Fibroblast of lung (primary cell): Measurements from ENCODE around the gene PRSS37. TPM values are rescaled to one million over a fixed set of nuclear protein-coding genes. Genes with fewer than 3 reads are reported as not detected.

Experiments
- DNase-seq, 2 donors: peaks; one replicate each; pipeline versions ENCODE4 v3.0.0 to v3.0.0-alpha.2; 2010; ENCODE audit warnings: low read depth in 2 of 2
- H2AFZ ChIP-seq: 2 replicates; pipeline ENCODE4 v1.5.1; 2012; ENCODE audit warnings: low read length, control low read depth, inconsistent platforms
- H3K27ac ChIP-seq: 2 replicates; pipeline ENCODE4 v1.5.1; 2011; ENCODE audit warnings: low read length, control low read depth; ENCODE audit not compliant: insufficient read depth
- H3K27me3 ChIP-seq: 2 replicates; pipeline ENCODE4 v1.5.1; 2011; ENCODE audit warnings: mild to moderate bottlenecking, low read length; ENCODE audit not compliant: control insufficient read depth, insufficient read depth
- H3K36me3 ChIP-seq: 2 replicates; pipeline ENCODE4 v1.5.1; 2011; ENCODE audit warnings: low read length; ENCODE audit not compliant: control insufficient read depth, insufficient read depth
- H3K4me1 ChIP-seq: 2 replicates; pipeline ENCODE4 v1.5.1; 2011; ENCODE audit warnings: low read length; ENCODE audit not compliant: control insufficient read depth, insufficient read depth; ENCODE audit errors: extremely low read depth
- H3K4me2 ChIP-seq: 2 replicates; pipeline ENCODE4 v1.5.1; 2011; ENCODE audit warnings: low read length, control low read depth; ENCODE audit not compliant: insufficient read depth; ENCODE audit errors: extremely low read depth
- H3K4me3 ChIP-seq, 4 experiments: fragments of 200-600 bp in 1 of 4; sonication (generic) in 1 of 4; replicated peaks in 1 of 4; 2 replicates each; pipeline ENCODE4 v1.5.1; 2011 to 2016; ENCODE audit warnings: low read length in 4 of 4, low read depth in 3 of 4, mild to moderate bottlenecking in 3 of 4, control low read depth in 2 of 4, inconsistent platforms in 1 of 4, mixed read lengths in 1 of 4; ENCODE audit not compliant: insufficient read depth in 1 of 4; ENCODE audit errors: control extremely low read depth in 1 of 4
- H3K79me2 ChIP-seq: 2 replicates; pipeline ENCODE4 v1.5.1; 2012; ENCODE audit warnings: mild to moderate bottlenecking, low read length, inconsistent platforms; ENCODE audit not compliant: control insufficient read depth, insufficient read depth
- H3K9ac ChIP-seq: 2 replicates; pipeline ENCODE4 v1.5.1; 2011; ENCODE audit warnings: mild to moderate bottlenecking, low read length, control low read depth; ENCODE audit not compliant: insufficient read depth
- H3K9me3 ChIP-seq: 2 replicates; pipeline ENCODE4 v1.5.1; 2012; ENCODE audit warnings: low read depth, low read length; ENCODE audit not compliant: control insufficient read depth, insufficient read depth
- H4K20me1 ChIP-seq: 2 replicates; pipeline ENCODE4 v1.5.1; 2011; ENCODE audit warnings: low read length; ENCODE audit not compliant: control insufficient read depth, insufficient read depth; ENCODE audit errors: extremely low read depth
- EZH2 ChIP-seq: IDR thresholded peaks from 2 replicates; pipeline ENCODE4 v1.5.1; 2012; ENCODE audit warnings: low read length, control low read depth, mild to moderate bottlenecking; ENCODE audit errors: missing control alignments
- polyA plus RNA-seq, 2 donors: library from polyadenylated mRNA; depleted of rRNA in 1 of 2; stranded (reverse) in 1 of 2; unstranded in 1 of 2; fragments of >200 nt; gene quantifications; 2 replicates each; pipeline ENCODE4 v1.2.1, GENCODE V29; 2011 to 2012; ENCODE audit warnings: missing spikeins in 1 of 2
- total RNA-seq: library from RNA; depleted of rRNA; stranded (reverse); fragments of >200 nt; gene quantifications from 2 replicates; pipeline ENCODE4 v1.2.1, GENCODE V29; 2014
- TF ChIP-seq, protein P1 (sequence below), 2 donors: IDR thresholded peaks in 1 of 2; conservative IDR thresholded peaks in 1 of 2; 1 replicate in 1 of 2; 2 replicates in 1 of 2; pipeline ENCODE4 v1.5.1; 2011 to 2012; ENCODE audit warnings: low read length in 2 of 2, control low read depth in 1 of 2, inconsistent platforms in 1 of 2, low read depth in 1 of 2, mild to moderate bottlenecking in 1 of 2

The PRSS37 gene
- total and polyA plus RNA-seq, 2 donors (not counting 1 experiment from before 2014, with no cell fraction given): not detected

- H3K79me2 ChIP-seq: no peaks in the 10 kb centered on the region
Measured at GRCh38 chr7:141840708-141841107, 577 bp downstream of the PRSS37 start.

GRCh38 chr7:141839256-141839655 is 2.0 kb downstream of the PRSS37 start:
- no peak for DNase-seq

More at GRCh38 chr7:141840708-141841107, 577 bp downstream of the PRSS37 start:
- DNase-seq: no peak
- Histone ChIP-seq H3K4me2 (no peak overlapping the region), H3K4me1 (no peaks in the 10 kb centered on the region), H2AFZ (no peak overlapping the region), H3K27me3 (no peaks in the 10 kb centered on the region), H3K4me3 (no peak overlapping the region), H4K20me1 (no peaks in the 10 kb centered on the region), H3K27ac (no peak overlapping the region), H3K9ac (no peak overlapping the region), H3K36me3 (no peaks in the 10 kb centered on the region), H3K9me3 (no peaks in the 10 kb centered on the region)
- TF ChIP-seq, protein P1, sequence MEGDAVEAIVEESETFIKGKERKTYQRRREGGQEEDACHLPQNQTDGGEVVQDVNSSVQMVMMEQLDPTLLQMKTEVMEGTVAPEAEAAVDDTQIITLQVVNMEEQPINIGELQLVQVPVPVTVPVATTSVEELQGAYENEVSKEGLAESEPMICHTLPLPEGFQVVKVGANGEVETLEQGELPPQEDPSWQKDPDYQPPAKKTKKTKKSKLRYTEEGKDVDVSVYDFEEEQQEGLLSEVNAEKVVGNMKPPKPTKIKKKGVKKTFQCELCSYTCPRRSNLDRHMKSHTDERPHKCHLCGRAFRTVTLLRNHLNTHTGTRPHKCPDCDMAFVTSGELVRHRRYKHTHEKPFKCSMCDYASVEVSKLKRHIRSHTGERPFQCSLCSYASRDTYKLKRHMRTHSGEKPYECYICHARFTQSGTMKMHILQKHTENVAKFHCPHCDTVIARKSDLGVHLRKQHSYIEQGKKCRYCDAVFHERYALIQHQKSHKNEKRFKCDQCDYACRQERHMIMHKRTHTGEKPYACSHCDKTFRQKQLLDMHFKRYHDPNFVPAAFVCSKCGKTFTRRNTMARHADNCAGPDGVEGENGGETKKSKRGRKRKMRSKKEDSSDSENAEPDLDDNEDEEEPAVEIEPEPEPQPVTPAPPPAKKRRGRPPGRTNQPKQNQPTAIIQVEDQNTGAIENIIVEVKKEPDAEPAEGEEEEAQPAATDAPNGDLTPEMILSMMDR (conservative IDR thresholded peaks at IDR 0.05 in 1 of 2, IDR thresholded peaks at IDR 0.05 in 1 of 2; ENCODE audit: low read depth in 1 of 2, low read length in 2 of 2): no peak
- no peak for TF ChIP-seq EZH2

GRCh38 chr7:141838581-141838980 is 2.7 kb downstream of the PRSS37 start:
- TF ChIP-seq EZH2: no peak
- TF ChIP-seq, protein P1 (conservative IDR thresholded peaks at IDR 0.05 in 1 of 2, IDR thresholded peaks at IDR 0.05 in 1 of 2; ENCODE audit: low read depth in 1 of 2, low read length in 2 of 2): no peak
- H3K36me3 ChIP-seq: no peaks in the 10 kb centered on the region
- H3K9ac ChIP-seq: no peak overlapping the region
- no peak overlapping the region for H3K27ac ChIP-seq
- H3K27me3 ChIP-seq: no peaks in the 10 kb centered on the region
- DNase-seq: no peak
- no peaks in the 10 kb centered on the region for H4K20me1 ChIP-seq
- H2AFZ ChIP-seq: no peak overlapping the region
- no peaks in the 10 kb centered on the region for H3K79me2 ChIP-seq
- H3K4me2 ChIP-seq: no peak overlapping the region
- H3K9me3 ChIP-seq: no peaks in the 10 kb centered on the region
- H3K4me3 ChIP-seq: no peak overlapping the region
- no peaks in the 10 kb centered on the region for H3K4me1 ChIP-seq

More at GRCh38 chr7:141839256-141839655, 2.0 kb downstream of the PRSS37 start:
- Histone ChIP-seq H3K27ac (no peak overlapping the region), H3K36me3 (no peaks in the 10 kb centered on the region), H3K4me3 (no peak overlapping the region), H3K9ac (no peak overlapping the region), H4K20me1 (no peaks in the 10 kb centered on the region), H3K4me2 (no peak overlapping the region), H3K79me2 (no peaks in the 10 kb centered on the region), H2AFZ (no peak overlapping the region), H3K9me3 (no peaks in the 10 kb centered on the region), H3K4me1 (no peaks in the 10 kb centered on the region), H3K27me3 (no peaks in the 10 kb centered on the region)
- TF ChIP-seq EZH2: no peak
- TF ChIP-seq, protein P1 (conservative IDR thresholded peaks at IDR 0.05 in 1 of 2, IDR thresholded peaks at IDR 0.05 in 1 of 2; ENCODE audit: low read depth in 1 of 2, low read length in 2 of 2): no peak
